ENCODE measurements around the gene TBC1D8B.

TBC1D8B gene

GRCh38 chrX:106901781-106902219, 99.3 kb downstream of the TBC1D8B start:
- no peak for TF ChIP-seq BHLHE40 (IDR thresholded peaks at IDR 0.05; ENCODE audit: borderline replicate concordance)
- no peak for TF ChIP-seq HDGF (IDR thresholded peaks at IDR 0.05; ENCODE audit: borderline replicate concordance)
- TF ChIP-seq ZNF384 (IDR thresholded peaks at IDR 0.05) = no peak
- no peak for TF ChIP-seq L3MBTL2 (conservative IDR thresholded peaks at IDR 0.05)
- TF ChIP-seq SP1 (IDR thresholded peaks at IDR 0.05) = no peak
- no peak for TF ChIP-seq FOXK2 (IDR thresholded peaks at IDR 0.05)
- TF ChIP-seq ARNT (IDR thresholded peaks at IDR 0.05) = no peak
- no peak for TF ChIP-seq CTBP1 (IDR thresholded peaks at IDR 0.05; ENCODE audit: borderline replicate concordance)
- TF ChIP-seq FOXM1 (IDR thresholded peaks at IDR 0.05; ENCODE audit: borderline replicate concordance) = no peak
- no peak for TF ChIP-seq ELF4 (IDR thresholded peaks at IDR 0.05)
- TF ChIP-seq LEF1 (IDR thresholded peaks at IDR 0.05; ENCODE audit: borderline replicate concordance) = no peak
- TF ChIP-seq SUZ12 (IDR thresholded peaks at IDR 0.05) = no peak
- no peak for TF ChIP-seq NFRKB (IDR thresholded peaks at IDR 0.05)
- no peak for TF ChIP-seq FOXA1 (IDR thresholded peaks at IDR 0.05)
- TF ChIP-seq PKNOX1 (IDR thresholded peaks at IDR 0.05) = no peak
- no peak for TF ChIP-seq TARDBP (IDR thresholded peaks at IDR 0.05)
- POLR2A ChIA-PET = no interaction called here
- DNase-seq (ENCODE audit: extremely low spot score) = no peak
- CTCF ChIA-PET = interaction anchor here (0.8 kb wide), 1 partner anchor 51 kb away, joined by 3 read pairs; no protein-coding TSS in a partner anchor

GRCh38 chrX:106902684-106903083, 100.2 kb downstream of the TBC1D8B start:
- DNase-seq (ENCODE audit: extremely low spot score) = no peak
- no peak for TF ChIP-seq ELF4 (IDR thresholded peaks at IDR 0.05)
- no peak for TF ChIP-seq FOXM1 (IDR thresholded peaks at IDR 0.05; ENCODE audit: borderline replicate concordance)
- no peak for TF ChIP-seq HDGF (IDR thresholded peaks at IDR 0.05; ENCODE audit: borderline replicate concordance)
- TF ChIP-seq SUZ12 (IDR thresholded peaks at IDR 0.05) = no peak
- TF ChIP-seq SP1 (IDR thresholded peaks at IDR 0.05) = no peak
- no peak for TF ChIP-seq ARNT (IDR thresholded peaks at IDR 0.05)
- TF ChIP-seq PKNOX1 (IDR thresholded peaks at IDR 0.05) = no peak
- no peak for TF ChIP-seq ZNF384 (IDR thresholded peaks at IDR 0.05)
- TF ChIP-seq BHLHE40 (IDR thresholded peaks at IDR 0.05; ENCODE audit: borderline replicate concordance) = no peak
- TF ChIP-seq FOXA1 (IDR thresholded peaks at IDR 0.05) = no peak
- TF ChIP-seq FOXK2 (IDR thresholded peaks at IDR 0.05) = no peak
- TF ChIP-seq CTBP1 (IDR thresholded peaks at IDR 0.05; ENCODE audit: borderline replicate concordance) = no peak
- TF ChIP-seq NFRKB (IDR thresholded peaks at IDR 0.05) = no peak
- TF ChIP-seq TARDBP (IDR thresholded peaks at IDR 0.05) = no peak
- TF ChIP-seq L3MBTL2 (conservative IDR thresholded peaks at IDR 0.05) = no peak
- no peak for TF ChIP-seq LEF1 (IDR thresholded peaks at IDR 0.05; ENCODE audit: borderline replicate concordance)
- CTCF ChIA-PET = interaction anchor here (4.1 kb wide), 1 partner anchor 8 kb away, joined by 22 read pairs; no protein-coding TSS in a partner anchor
- POLR2A ChIA-PET = no interaction called here

GRCh38 chrX:106903291-106903824, 100.9 kb downstream of the TBC1D8B start, which contains the start of gene RIPPLY1:
RIPPLY1 (minus strand) TSS chrX:106903341; CDS start chrX:106903287, 54 bp downstream.
- TF ChIP-seq FOXM1 (IDR thresholded peaks at IDR 0.05; ENCODE audit: borderline replicate concordance) = no peak
- no peak for TF ChIP-seq L3MBTL2 (conservative IDR thresholded peaks at IDR 0.05)
- no peak for TF ChIP-seq BHLHE40 (IDR thresholded peaks at IDR 0.05; ENCODE audit: borderline replicate concordance)
- no peak for TF ChIP-seq LEF1 (IDR thresholded peaks at IDR 0.05; ENCODE audit: borderline replicate concordance)
- TF ChIP-seq NFRKB (IDR thresholded peaks at IDR 0.05) = no peak
- TF ChIP-seq FOXA1 (IDR thresholded peaks at IDR 0.05) = no peak
- no peak for TF ChIP-seq PKNOX1 (IDR thresholded peaks at IDR 0.05)
- TF ChIP-seq ELF4 (IDR thresholded peaks at IDR 0.05) = no peak
- TF ChIP-seq TARDBP (IDR thresholded peaks at IDR 0.05) = no peak
- TF ChIP-seq HDGF (IDR thresholded peaks at IDR 0.05; ENCODE audit: borderline replicate concordance) = no peak
- TF ChIP-seq CTBP1 (IDR thresholded peaks at IDR 0.05; ENCODE audit: borderline replicate concordance) = no peak
- TF ChIP-seq FOXK2 (IDR thresholded peaks at IDR 0.05) = no peak
- no peak for TF ChIP-seq SUZ12 (IDR thresholded peaks at IDR 0.05)
- no peak for TF ChIP-seq SP1 (IDR thresholded peaks at IDR 0.05)
- no peak for TF ChIP-seq ARNT (IDR thresholded peaks at IDR 0.05)
- TF ChIP-seq ZNF384 (IDR thresholded peaks at IDR 0.05) = no peak
- ChIA-PET POLR2A (no interaction called here), CTCF (interaction anchor here (4.1 kb wide), 1 partner anchor 9 kb away, joined by 22 read pairs; no protein-coding TSS in a partner anchor)
- DNase-seq (ENCODE audit: extremely low spot score) = no peak

GRCh38 chrX:106903856-106904528, 101.5 kb downstream of the TBC1D8B start:
- ChIA-PET CTCF (interaction anchor here (0.7 to 4.1 kb wide), 3 partner anchors 10 to 1094 kb away, joined by 4 to 22 read pairs (median 7); no protein-coding TSS in a partner anchor), POLR2A (no interaction called here)
- DNase-seq (ENCODE audit: extremely low spot score) = no peak
- TF ChIP-seq PKNOX1 (IDR thresholded peaks at IDR 0.05) = no peak

GRCh38 chrX:106905064-106905708, 102.7 kb downstream of the TBC1D8B start:
- no peak for DNase-seq (ENCODE audit: extremely low spot score)
- TF ChIP-seq ARNT (IDR thresholded peaks at IDR 0.05) (no peak), PKNOX1 (IDR thresholded peaks at IDR 0.05) (no peak), FOXM1 (IDR thresholded peaks at IDR 0.05; ENCODE audit: borderline replicate concordance) (no peak), TARDBP (IDR thresholded peaks at IDR 0.05) (no peak), FOXK2 (IDR thresholded peaks at IDR 0.05) (no peak), ZNF384 (IDR thresholded peaks at IDR 0.05) (no peak), HDGF (IDR thresholded peaks at IDR 0.05; ENCODE audit: borderline replicate concordance) (no peak), NFRKB (IDR thresholded peaks at IDR 0.05) (no peak), L3MBTL2 (conservative IDR thresholded peaks at IDR 0.05) (no peak)
- CTCF ChIA-PET = interaction anchor here (0.5 to 4.1 kb wide), 4 partner anchors 11 to 1093 kb away, joined by 3 to 22 read pairs (median 6); no protein-coding TSS in a partner anchor
- POLR2A ChIA-PET = interaction anchor here (1.4 kb wide), 1 partner anchor 11 kb away, joined by 3 read pairs; no protein-coding TSS in a partner anchor
